SIG-M5 (cell line): Measurements from ENCODE around the gene GAB3.
A peak's percentile ranks its signal among the peaks of the same experiment; 100 is the strongest.

Source experiments
- DNase-seq: peaks from one replicate; lab custom pipeline; 2025; lab: John Stamatoyannopoulos, UW

Gene GAB3

DNA sequence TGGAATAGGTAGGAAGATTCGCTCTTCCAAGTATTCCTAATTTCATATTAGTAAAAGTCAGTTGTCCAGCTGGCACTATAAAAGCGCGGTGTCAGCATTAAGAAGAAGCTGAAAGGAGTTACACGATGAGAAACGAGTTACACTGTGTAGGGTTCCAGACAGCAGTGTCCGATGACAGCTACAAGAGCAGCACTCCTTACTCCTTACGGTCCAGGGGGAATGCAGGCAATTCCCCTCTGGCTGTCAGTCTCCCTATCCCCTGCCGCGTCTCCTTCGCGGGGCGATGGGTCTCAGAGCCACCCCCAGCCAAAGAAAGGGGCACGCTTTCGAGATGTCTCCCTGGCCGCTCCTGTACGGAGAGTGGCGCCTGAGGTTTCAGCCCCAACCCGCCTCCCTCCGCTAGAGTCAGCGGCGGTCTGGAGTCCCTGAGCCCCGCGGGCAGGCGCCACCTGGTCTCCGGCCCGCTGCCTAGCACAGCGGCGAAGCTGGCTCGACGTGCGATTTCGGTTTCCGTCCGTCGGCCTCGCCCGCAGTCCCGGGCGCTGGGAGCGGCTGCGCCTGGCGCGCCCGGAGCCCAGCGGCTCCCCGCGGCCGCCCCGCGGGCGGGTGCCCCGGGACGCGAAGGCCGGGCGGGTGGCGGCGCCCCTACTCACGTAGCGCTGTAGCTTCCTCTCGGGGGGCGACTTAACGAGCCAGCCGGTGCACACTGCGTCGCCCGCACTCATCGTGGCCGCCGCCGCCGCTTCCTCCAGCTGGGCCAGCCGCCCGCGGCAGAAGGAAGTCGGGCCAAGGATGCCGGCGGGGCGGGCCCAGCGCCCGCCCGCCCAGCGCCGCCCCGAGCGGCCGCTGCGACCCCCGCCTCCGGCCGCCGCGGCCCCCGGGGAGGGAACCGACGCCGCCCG lies at the start of gene GAB3:
TSS of gene GAB3 (minus strand) at position 777 of the 902 bp plus-strand sequence. CDS start at position 725, 52 bp downstream.
- DNase-seq: no peak

DNA sequence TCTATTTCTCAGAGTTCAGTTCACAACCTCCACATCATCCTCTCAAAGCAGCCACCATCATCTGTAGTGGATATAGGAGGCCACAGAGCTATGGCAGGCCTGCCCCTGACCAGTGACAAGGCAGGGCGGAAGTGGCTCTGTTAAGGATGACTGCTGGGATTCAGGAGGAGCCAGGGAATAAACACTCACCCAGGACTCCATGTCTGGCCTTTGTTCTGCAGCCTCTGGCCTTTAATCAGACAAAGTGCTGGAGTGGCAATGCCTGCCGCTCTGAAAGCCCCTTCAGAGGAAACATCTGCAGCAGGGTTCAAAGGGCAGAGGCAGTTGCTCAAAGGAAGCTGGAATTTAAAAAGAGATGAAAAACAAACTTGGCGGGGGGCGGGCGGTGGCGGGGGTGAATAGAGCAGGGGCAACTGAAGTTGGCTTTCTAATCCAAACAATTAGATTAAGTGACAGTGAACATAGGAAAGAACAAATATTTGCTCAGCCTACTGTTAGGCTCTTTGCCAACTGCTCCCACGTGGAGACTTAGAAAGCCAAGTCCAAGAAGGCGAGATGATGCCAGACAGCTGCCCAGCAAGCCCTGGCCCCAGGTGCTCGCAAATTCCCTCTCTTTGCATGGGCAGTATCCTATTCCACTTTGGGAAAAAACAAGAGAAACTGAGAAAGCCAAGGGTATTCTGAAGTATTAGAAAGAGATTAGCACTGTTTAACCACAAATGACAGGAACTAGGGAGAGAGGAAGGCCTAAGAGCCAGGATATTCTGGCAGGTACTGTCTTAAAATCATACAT lies 48.9 kb upstream of the GAB3 start:
- no peak for DNase-seq

- no peak for DNase-seq
Measured at GRCh38 chrX:154797006-154797405, 46.1 kb upstream of the GAB3 start.

- DNase-seq: no peak
Measured at GRCh38 chrX:154795016-154795415, 44.1 kb upstream of the GAB3 start.

DNA sequence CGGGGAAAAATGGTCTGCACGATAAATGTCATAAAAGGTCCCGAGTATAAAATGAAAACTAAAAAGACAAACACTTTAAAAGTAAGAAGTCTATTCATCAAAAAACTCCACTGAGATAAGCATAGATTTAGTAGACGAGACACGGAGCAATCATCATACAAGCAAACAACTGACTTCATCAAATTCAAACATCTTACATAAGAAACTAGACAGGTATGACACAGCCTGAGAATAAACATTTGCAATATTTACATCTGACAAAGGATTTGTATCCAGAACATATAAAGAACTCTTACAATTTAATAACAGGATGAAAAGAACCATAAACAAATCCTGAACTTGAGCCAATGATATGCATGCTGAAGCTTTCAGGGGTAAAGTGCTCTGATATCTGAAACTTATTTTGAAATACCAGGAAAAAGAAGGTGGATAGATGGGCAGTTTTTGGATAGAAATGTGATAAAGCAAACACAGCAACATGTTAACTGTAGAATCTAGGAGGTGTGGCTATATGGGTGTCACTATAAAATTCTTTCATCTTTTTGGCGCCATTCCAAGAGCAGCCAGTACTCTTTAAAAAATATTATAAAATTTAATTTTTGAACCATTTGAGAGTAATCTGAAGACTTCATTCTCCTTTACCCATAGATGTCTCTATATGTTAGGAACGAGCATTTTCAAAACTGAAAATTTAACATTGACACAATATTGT lies 42.4 kb upstream of the GAB3 start:
- DNase-seq: no peak

GRCh38 chrX:154791939-154792338 lies 41.1 kb upstream of the GAB3 start:
- no peak for DNase-seq

DNA sequence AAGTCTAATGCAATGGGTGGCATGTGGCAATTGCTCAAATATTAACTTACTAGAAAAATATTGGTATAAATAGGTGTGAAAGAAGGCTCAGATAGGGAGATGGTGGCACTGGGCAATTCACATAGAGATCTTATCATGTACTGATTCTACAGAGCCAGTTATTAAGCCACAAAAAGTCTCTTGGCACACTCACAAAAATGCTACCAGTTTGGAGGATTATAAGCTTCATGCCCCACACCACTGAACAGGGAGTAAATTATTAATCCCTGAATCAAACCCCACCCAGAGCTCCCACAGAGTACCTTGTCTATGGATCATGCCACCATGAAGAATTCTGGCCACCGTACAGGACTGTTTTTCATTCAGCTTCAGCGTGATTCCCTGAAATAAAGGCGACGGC lies 40.6 kb upstream of the GAB3 start:
- DNase-seq: no peak

GRCh38 chrX:154785716-154786115 lies 34.8 kb upstream of the GAB3 start:
- no peak for DNase-seq

GRCh38 chrX:154784149-154784995 lies 33.5 kb upstream of the GAB3 start:
- no peak for DNase-seq

- DNase-seq: no peak
Measured at GRCh38 chrX:154780968-154781367, 30.1 kb upstream of the GAB3 start.

DNA sequence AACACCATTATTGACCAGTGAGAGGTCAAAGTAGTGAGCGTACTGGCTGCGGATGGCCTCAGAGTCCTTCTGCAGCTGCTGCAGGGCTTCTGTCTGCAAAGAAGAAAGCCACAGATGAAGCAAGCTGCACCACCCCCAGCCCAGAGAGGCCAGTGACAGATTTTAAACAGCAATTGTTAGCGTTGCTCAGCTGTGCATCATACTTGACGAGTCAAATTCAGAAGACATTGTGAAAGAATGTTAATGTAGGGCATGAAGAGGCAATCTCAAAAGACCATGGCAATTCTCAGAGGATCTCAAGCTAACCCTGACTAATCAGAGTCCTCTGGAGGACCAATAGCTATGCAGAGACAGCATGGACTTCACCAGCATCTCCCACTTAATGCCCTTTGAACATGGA lies 28.4 kb upstream of the GAB3 start:
- no peak for DNase-seq

- no peak for DNase-seq
Measured at GRCh38 chrX:154776753-154777152, 25.9 kb upstream of the GAB3 start.

DNA sequence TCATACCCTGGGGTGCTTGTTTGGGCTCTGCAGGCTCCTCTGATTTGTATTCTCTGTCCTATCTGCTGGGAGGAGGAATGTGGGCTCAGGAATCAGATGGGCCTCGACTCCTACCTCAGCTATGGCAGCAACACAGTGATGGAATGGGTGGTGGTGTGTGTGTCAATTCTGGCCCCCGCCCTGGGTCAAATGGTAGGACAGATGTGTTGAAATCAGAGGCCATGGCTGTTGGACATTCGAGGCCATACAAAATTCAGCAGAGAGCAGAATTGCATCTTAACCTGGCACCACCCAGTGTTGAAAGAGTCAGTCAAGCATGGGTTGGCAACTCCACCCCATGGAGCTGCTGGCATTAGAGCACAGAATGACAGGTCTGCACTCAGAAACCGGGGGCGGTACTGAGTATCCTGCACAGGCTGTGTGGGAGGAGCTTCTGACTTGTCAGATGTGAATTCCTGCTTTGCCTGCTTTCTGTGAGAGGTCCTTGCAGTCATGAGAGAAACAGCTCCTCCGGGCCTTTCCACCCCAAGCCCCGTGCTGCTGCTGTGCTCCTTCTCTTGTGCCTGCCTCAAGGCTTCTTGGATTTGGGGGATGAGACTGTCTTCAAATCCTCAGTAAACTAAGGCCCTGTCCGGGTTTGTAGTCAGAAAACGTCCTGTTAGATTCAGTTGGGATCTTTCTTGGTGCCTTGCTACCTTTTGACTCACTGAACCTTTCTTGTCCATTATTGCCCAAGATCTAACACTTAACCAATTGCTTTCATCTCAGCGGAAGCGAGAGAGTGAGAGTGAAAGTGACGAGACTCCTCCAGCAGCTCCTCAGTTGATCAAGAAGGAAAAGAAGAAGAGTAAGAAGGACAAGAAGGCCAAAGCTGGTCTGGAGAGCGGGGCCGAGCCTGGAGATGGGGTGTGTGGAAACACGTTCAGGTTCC lies 24.8 kb upstream of the GAB3 start:
- no peak for DNase-seq

DNA sequence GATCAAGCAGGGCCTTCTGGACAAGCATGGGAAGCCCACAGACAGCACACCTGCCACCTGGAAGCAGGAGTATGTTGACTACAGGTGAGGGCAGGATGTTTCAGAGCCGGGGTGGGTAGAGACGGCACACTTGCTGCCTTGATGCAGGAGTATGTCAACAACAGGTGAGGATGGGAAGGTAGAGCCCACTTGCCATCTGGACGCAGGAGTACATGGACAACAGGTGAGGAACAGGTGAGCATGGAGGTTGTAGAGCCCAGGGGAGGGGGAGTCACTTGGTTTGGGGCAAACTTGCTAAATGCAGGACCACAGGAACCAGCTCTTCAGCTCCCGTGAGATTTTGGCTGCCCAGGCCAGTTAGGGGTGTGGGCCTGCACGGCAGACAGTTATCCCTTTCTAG lies 23.7 kb upstream of the GAB3 start:
- no peak for DNase-seq

GRCh38 chrX:154762537-154763296 lies 11.8 kb upstream of the GAB3 start, which contains the start of gene DKC1:
TSS of gene DKC1 (plus strand) at chrX:154762864. CDS start at chrX:154762966, 102 bp downstream.
- peak; percentile 65 for DNase-seq

DNA sequence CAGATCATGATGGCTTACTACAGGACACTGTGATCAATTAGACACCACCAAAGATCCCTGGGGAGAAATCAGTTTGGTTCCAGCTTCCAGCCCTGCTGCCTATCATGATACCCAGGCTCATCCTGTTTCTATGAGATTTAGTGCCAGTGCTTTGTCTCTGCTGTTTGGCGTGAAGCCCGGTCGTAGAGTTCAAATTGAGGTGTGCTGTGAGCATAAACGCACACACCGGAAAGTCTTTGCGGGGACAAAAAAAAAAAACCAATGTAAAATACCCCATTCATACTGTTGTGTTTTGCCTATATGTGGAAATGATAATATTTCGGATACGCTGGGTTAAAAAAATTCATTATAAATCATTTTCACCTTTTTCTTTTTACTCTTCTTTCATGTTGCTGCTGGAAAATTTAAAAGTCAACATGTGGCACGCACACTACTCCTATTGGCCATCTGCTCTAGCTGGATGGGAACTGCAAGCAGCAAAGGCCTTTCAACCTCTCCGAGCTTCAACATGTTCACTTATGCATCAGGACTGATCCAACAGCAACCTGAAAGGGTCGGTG lies 11.2 kb upstream of the GAB3 start:
- no peak for DNase-seq

GRCh38 chrX:154758696-154759095 lies 7.8 kb upstream of the GAB3 start:
- DNase-seq: no peak

DNA sequence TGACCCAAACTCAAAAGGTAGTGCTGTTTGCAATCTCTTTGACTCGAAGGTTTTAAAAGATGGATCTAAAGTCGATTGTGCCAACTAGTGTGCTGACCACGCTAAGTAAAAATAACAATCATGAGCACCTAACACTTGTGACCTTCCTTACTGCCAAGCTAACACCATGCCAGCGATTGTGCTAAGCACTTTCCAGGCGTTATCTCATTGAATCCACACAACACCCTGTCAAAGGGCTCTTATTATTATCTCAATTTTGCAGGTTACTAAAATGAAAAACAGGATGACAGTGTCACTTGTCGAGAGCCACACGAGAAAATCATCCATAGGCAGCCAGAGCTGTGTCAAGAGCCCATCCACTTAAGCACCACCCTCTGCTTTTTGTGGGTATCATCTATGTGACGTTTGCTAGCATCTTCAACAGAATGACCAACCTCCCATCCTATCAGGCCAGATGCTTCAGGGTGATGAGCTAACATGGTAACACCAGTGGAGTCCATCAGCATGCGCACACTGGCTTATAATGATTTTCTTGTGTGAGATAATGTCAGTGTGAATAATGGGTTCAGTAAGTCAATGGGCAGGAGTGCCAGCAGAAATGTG lies 893 bp upstream of the GAB3 start:
- DNase-seq: no peak

- no peak for DNase-seq
Measured at GRCh38 chrX:154751203-154751668, 359 bp upstream of the GAB3 start.
